ENCODE data around the gene TRANK1. TPM values are rescaled to one million over a fixed set of nuclear protein-coding genes. Genes with fewer than 3 reads are reported as not detected.
"Not testable (repeated sequence)": the region's sequence is repeated elsewhere in the genome, so short reads cannot be mapped to it uniquely, and the experiment has no call there.

The TRANK1 gene
- total RNA-seq, 1 donor from 2014 or later = 38.5 TPM

DNA sequence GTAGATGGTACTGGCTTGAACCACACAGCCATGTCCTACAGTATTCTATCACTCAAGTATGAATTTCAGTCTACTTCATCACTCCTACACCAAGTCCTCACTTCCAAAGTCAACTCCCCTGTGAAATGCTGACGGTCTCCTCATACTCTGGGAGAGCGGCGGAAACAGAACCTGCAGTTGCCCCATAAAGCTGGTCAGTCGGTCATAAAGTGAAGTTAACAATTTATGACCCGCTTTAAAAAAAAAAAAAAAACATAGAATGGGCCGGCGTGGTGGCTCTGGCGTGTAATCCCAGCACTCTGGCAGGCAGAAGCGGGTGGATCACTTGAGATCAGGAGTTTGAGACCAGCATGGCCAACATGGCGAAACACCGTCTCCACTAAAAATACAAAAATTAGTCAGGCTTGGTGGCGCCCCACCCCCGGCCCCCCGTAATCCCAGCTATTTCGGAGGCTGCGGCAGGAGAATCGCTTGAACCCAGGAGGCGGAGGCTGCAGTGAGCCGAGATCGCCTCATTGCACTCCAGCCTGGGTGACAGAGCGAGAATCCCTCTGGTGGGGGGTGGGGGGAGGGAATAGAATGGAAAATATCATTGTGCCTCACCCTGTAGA lies 2.1 kb downstream of the TRANK1 start:
- peaks cover 6% of the 10 kb centered on the region for H3K9me3 ChIP-seq
- H3K4me3 ChIP-seq = no peak overlapping the region

GRCh38 chr3:36941658-36942057 lies 3.2 kb downstream of the TRANK1 start:
- H3K27ac ChIP-seq = no peak overlapping the region
- TF ChIP-seq CTCF (IDR thresholded peaks at IDR 0.05) = no peak

More for the DNA sequence above, 2.1 kb downstream of the TRANK1 start:
- Histone ChIP-seq H3K4me1 (peaks cover 16% of the 10 kb centered on the region), H3K27me3 (no peaks in the 10 kb centered on the region), H3K36me3 (no peaks in the 10 kb centered on the region), H3K27ac (no peak overlapping the region)
- DNase-seq (no peak), ATAC-seq (no peak)
- intact Hi-C loops (cut with DNase I) = no loop called here
- no peak for TF ChIP-seq CTCF (IDR thresholded peaks at IDR 0.05)

GRCh38 chr3:36941162-36941561 lies 3.7 kb downstream of the TRANK1 start:
- DNase-seq = no peak
- no peaks in the 10 kb centered on the region for H3K36me3 ChIP-seq
- ATAC-seq = no peak
- peaks cover 16% of the 10 kb centered on the region for H3K4me1 ChIP-seq
- intact Hi-C loops (cut with DNase I) = no loop called here
- H3K27me3 ChIP-seq = no peaks in the 10 kb centered on the region
- no peak overlapping the region for H3K27ac ChIP-seq
- H3K9me3 ChIP-seq = no peaks in the 10 kb centered on the region
- no peak overlapping the region for H3K4me3 ChIP-seq
- TF ChIP-seq CTCF (IDR thresholded peaks at IDR 0.05) = no peak

More at GRCh38 chr3:36941658-36942057, 3.2 kb downstream of the TRANK1 start:
- H3K4me1 ChIP-seq = peaks cover 16% of the 10 kb centered on the region
- H3K27me3 ChIP-seq = no peaks in the 10 kb centered on the region
- H3K36me3 ChIP-seq = no peaks in the 10 kb centered on the region
- ATAC-seq (no peak), DNase-seq (no peak)
- H3K4me3 ChIP-seq = no peak overlapping the region
- no peaks in the 10 kb centered on the region for H3K9me3 ChIP-seq
- intact Hi-C loops (cut with DNase I) = no loop called here

DNA sequence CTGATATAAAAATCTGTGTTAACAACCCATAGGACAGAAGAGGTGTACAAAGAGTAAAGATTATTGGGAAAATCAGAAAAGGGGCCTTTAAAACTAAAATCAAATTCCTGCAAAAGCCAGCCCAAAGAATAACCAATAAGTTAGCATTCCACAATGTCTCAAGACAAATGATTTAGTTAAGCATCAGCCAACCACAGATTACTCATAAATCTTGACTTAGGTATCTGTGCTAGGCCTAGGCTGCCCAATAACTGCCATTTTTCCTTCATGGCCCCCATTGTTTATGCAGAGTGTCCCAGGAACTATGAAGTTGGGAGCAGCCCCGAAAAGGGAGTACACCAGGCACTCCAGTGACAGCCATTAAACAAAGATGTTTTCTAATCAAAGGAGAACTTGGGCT lies 7.4 kb downstream of the TRANK1 start:
- Histone ChIP-seq H3K9me3 (no peaks in the 10 kb centered on the region), H3K36me3 (no peaks in the 10 kb centered on the region), H3K27me3 (no peaks in the 10 kb centered on the region), H3K27ac (no peak overlapping the region), H3K4me1 (peaks cover 26% of the 10 kb centered on the region), H3K4me3 (no peak overlapping the region)
- no peak for TF ChIP-seq CTCF (IDR thresholded peaks at IDR 0.05)
- no peak for DNase-seq
- intact Hi-C loops (cut with DNase I) = no loop called here
- ATAC-seq = no peak

- ATAC-seq (no peak), DNase-seq (no peak)
- Histone ChIP-seq H3K27ac (peak overlapping the region; percentile 31), H3K4me3 (no peak overlapping the region), H3K9me3 (no peaks in the 10 kb centered on the region), H3K36me3 (no peaks in the 10 kb centered on the region), H3K27me3 (no peaks in the 10 kb centered on the region), H3K4me1 (peaks cover 15% of the 10 kb centered on the region)
- no peak for TF ChIP-seq CTCF (IDR thresholded peaks at IDR 0.05)
- intact Hi-C loops (cut with DNase I) = no loop called here
Observed at GRCh38 chr3:36933540-36934296, 11.1 kb downstream of the TRANK1 start.

- ATAC-seq; DNase-seq; H3K9me3 ChIP-seq; H3K27ac ChIP-seq; H3K27me3 ChIP-seq; H3K36me3 ChIP-seq; H3K4me3 ChIP-seq; intact Hi-C loops (cut with DNase I): not testable (repeated sequence)
- peaks cover 15% of the 10 kb centered on the region for H3K4me1 ChIP-seq
Observed at GRCh38 chr3:36931424-36931823, 13.4 kb downstream of the TRANK1 start.
